Neural cell (in vitro differentiated cells): ENCODE measurements around the gene PLEKHO2. TPM values are rescaled to one million over a fixed set of nuclear protein-coding genes. Genes with fewer than 3 reads are reported as not detected.

Source experiments
- H2AFZ ChIP-seq: fragments of 200-600, 300-800 bp; sonication (generic), shearing (Covaris generic); 2 replicates; pipeline ENCODE4 v1.6.0; 2014; ENCODE audit warnings: low read depth, mild to moderate bottlenecking, antibody characterized with exemption, low read length, moderate library complexity
- H3F3A ChIP-seq: fragments of 200-600 bp; shearing (Covaris generic); 2 replicates; pipeline ENCODE4 v1.6.1; 2016; ENCODE audit warnings: mild to moderate bottlenecking, moderate library complexity, mixed read lengths, antibody characterized with exemption, low read length; ENCODE audit not compliant: insufficient read depth, poor library complexity, severe bottlenecking
- H3K27ac ChIP-seq: fragments of 200-600, 300-800 bp; sonication (generic), shearing (Covaris generic); 2 replicates; pipeline ENCODE4 v1.5.1; 2014; ENCODE audit warnings: mild to moderate bottlenecking, low read length, moderate library complexity
- H3K27me3 ChIP-seq: fragments of 300-800, 200-600 bp; sonication (generic), shearing (Covaris generic); 2 replicates; pipeline ENCODE4 v1.6.0; 2014; ENCODE audit warnings: mild to moderate bottlenecking, low read depth, low read length, moderate library complexity; ENCODE audit not compliant: insufficient read depth
- H3K36me3 ChIP-seq: fragments of 300-800, 200-600 bp; sonication (generic), shearing (Covaris generic); 2 replicates; pipeline ENCODE4 v1.5.1; 2014; ENCODE audit warnings: mild to moderate bottlenecking, antibody characterized with exemption, low read length, moderate library complexity; ENCODE audit not compliant: insufficient read depth
- H3K4me2 ChIP-seq: fragments of 300-800, 200-600 bp; sonication (generic), shearing (Covaris generic); 2 replicates; pipeline ENCODE4 v1.6.0; 2014; ENCODE audit warnings: mild to moderate bottlenecking, low read length
- H3K4me3 ChIP-seq: fragments of 300-800, 200-600 bp; sonication (generic), shearing (Covaris generic); 2 replicates; pipeline ENCODE4 v1.5.1; 2014; ENCODE audit warnings: mild to moderate bottlenecking, low read length, moderate library complexity
- H3K79me2 ChIP-seq: fragments of 200-600 bp; shearing (Covaris generic); replicated peaks from 2 replicates; pipeline ENCODE4 v1.6.0; 2014; ENCODE audit warnings: mild to moderate bottlenecking, low read length, moderate library complexity; ENCODE audit not compliant: insufficient read depth
- H3K9ac ChIP-seq: fragments of 300-800, 200-600 bp; sonication (generic), shearing (Covaris generic); 2 replicates; pipeline ENCODE4 v1.6.1; 2016; ENCODE audit warnings: mild to moderate bottlenecking, low read length, mixed read lengths
- H3K9me2 ChIP-seq: fragments of 200-600 bp; shearing (Covaris generic); 2 replicates; pipeline ENCODE4 v1.6.1; 2016; ENCODE audit warnings: mild to moderate bottlenecking, low read length, mixed read lengths; ENCODE audit not compliant: insufficient read depth
- H3K9me3 ChIP-seq: fragments of 200-600, 300-800 bp; sonication (generic), shearing (Covaris generic); 2 replicates; pipeline ENCODE4 v1.6.1; 2016; ENCODE audit warnings: mild to moderate bottlenecking, mixed run types, low read length, moderate library complexity, mixed read lengths
- H4K20me1 ChIP-seq: fragments of 200-600 bp; shearing (Covaris generic); 2 replicates; pipeline ENCODE4 v1.6.1; 2016; ENCODE audit warnings: mild to moderate bottlenecking, mixed run types; ENCODE audit not compliant: insufficient read depth
- CTCF ChIP-seq: fragments of 450-650 bp; IDR thresholded peaks from 2 replicates; pipeline ENCODE4 v1.5.1; 2014; ENCODE audit warnings: antibody characterized with exemption, mild to moderate bottlenecking, moderate library complexity; ENCODE audit not compliant: poor library complexity, severe bottlenecking
- EP300 ChIP-seq: fragments of 450-650 bp; conservative IDR thresholded peaks from 2 replicates; pipeline ENCODE4 v1.6.1; 2014; ENCODE audit warnings: antibody characterized with exemption, mild to moderate bottlenecking, moderate library complexity; ENCODE audit not compliant: poor library complexity, severe bottlenecking
- EZH2 ChIP-seq: fragments of 200-600, 300-800 bp; shearing (Covaris generic), sonication (generic); IDR thresholded peaks from 2 replicates; pipeline ENCODE4 v1.6.1; 2014; ENCODE audit warnings: antibody characterized with exemption, low read length, borderline replicate concordance, mild to moderate bottlenecking; ENCODE audit not compliant: insufficient read depth, poor library complexity, severe bottlenecking
- MXI1 ChIP-seq: fragments of 450-650 bp; conservative IDR thresholded peaks from 2 replicates; pipeline ENCODE4 v1.6.1; 2014; ENCODE audit warnings: antibody characterized with exemption, mild to moderate bottlenecking; ENCODE audit not compliant: poor library complexity, severe bottlenecking
- POLR2AphosphoS5 ChIP-seq: IDR thresholded peaks from 2 replicates; pipeline ENCODE4 v1.6.1; 2012
- RAD21 ChIP-seq: fragments of 450-650 bp; conservative IDR thresholded peaks from 2 replicates; pipeline ENCODE4 v1.6.1; 2014; ENCODE audit warnings: antibody characterized with exemption, mild to moderate bottlenecking, moderate library complexity
- SMC3 ChIP-seq: fragments of 450-650 bp; conservative IDR thresholded peaks from 2 replicates; pipeline ENCODE4 v1.6.1; 2014; ENCODE audit warnings: antibody characterized with exemption, mild to moderate bottlenecking, moderate library complexity; ENCODE audit not compliant: poor library complexity
- TAF1 ChIP-seq: IDR thresholded peaks from 2 replicates; pipeline ENCODE4 v1.6.1; 2012; ENCODE audit warnings: low read depth
- polyA plus RNA-seq: library from polyadenylated mRNA; depleted of rRNA; stranded (reverse); fragments of >200 nt; gene quantifications from 2 replicates; pipeline ENCODE4 v1.2.3, GENCODE V29; 2014
- TF ChIP-seq, protein P1 (sequence below): IDR thresholded peaks from 2 replicates; pipeline ENCODE4 v1.6.1; 2012; ENCODE audit warnings: borderline replicate concordance

Gene PLEKHO2
- polyA plus RNA-seq, 1 donor from 2014 or later: 1.3 TPM

DNA sequence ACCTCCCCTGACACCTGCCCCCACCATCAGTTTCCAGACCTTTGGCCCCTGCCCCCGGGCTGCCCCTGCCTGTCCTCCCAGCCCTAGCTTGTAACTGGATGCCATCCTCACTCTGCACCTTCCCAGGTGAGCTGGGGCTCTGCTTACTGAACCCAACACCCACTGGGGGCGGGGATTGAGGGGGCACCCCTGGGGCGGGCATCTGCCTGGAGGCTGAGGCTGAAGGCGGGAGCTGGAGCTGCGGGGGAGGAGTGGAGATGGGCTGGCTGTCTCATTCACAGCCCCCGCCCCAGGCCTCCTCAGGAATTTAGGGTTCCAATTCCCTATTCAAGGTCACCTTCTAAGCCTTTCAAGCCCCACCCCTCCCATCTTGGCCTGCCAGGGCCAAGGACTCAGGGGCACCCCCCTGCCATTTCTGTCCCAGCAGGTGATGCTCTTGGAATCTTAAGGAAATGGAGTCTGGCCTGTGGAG is 33.9 kb upstream of the PLEKHO2 start:
- TF ChIP-seq, protein P1, sequence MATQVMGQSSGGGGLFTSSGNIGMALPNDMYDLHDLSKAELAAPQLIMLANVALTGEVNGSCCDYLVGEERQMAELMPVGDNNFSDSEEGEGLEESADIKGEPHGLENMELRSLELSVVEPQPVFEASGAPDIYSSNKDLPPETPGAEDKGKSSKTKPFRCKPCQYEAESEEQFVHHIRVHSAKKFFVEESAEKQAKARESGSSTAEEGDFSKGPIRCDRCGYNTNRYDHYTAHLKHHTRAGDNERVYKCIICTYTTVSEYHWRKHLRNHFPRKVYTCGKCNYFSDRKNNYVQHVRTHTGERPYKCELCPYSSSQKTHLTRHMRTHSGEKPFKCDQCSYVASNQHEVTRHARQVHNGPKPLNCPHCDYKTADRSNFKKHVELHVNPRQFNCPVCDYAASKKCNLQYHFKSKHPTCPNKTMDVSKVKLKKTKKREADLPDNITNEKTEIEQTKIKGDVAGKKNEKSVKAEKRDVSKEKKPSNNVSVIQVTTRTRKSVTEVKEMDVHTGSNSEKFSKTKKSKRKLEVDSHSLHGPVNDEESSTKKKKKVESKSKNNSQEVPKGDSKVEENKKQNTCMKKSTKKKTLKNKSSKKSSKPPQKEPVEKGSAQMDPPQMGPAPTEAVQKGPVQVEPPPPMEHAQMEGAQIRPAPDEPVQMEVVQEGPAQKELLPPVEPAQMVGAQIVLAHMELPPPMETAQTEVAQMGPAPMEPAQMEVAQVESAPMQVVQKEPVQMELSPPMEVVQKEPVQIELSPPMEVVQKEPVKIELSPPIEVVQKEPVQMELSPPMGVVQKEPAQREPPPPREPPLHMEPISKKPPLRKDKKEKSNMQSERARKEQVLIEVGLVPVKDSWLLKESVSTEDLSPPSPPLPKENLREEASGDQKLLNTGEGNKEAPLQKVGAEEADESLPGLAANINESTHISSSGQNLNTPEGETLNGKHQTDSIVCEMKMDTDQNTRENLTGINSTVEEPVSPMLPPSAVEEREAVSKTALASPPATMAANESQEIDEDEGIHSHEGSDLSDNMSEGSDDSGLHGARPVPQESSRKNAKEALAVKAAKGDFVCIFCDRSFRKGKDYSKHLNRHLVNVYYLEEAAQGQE: no peak
- no peak for TF ChIP-seq EP300
- TF ChIP-seq SMC3: no peak
- no peak for TF ChIP-seq EZH2
- no peak for TF ChIP-seq TAF1
- no peak for TF ChIP-seq CTCF
- no peak for TF ChIP-seq MXI1
- TF ChIP-seq RAD21: no peak
- no peak for TF ChIP-seq POLR2AphosphoS5

GRCh38 chr15:64808785-64809453 is 32.8 kb upstream of the PLEKHO2 start:
- Histone ChIP-seq H3K9me3 (no peaks in the 10 kb centered on the region), H3K27ac (no peak overlapping the region), H3K4me2 (no peak overlapping the region), H3K79me2 (no peaks in the 10 kb centered on the region), H2AFZ (no peak overlapping the region), H3F3A (no peaks in the 10 kb centered on the region), H3K4me3 (no peak overlapping the region), H3K36me3 (no peaks in the 10 kb centered on the region), H4K20me1 (no peaks in the 10 kb centered on the region), H3K9ac (no peak overlapping the region), H3K27me3 (no peaks in the 10 kb centered on the region), H3K9me2 (no peaks in the 10 kb centered on the region)
- TF ChIP-seq SMC3 (no peak), MXI1 (no peak), EP300 (no peak), EZH2 (no peak), CTCF (no peak), TAF1 (no peak), POLR2AphosphoS5 (no peak), RAD21 (no peak)
- TF ChIP-seq, protein P1: no peak

More for the DNA sequence above, 33.9 kb upstream of the PLEKHO2 start:
- Histone ChIP-seq H2AFZ (no peak overlapping the region), H3F3A (no peaks in the 10 kb centered on the region), H3K79me2 (no peaks in the 10 kb centered on the region), H3K4me3 (no peak overlapping the region), H3K9ac (no peak overlapping the region), H3K4me2 (no peak overlapping the region), H3K27ac (no peak overlapping the region), H4K20me1 (no peaks in the 10 kb centered on the region), H3K27me3 (no peaks in the 10 kb centered on the region), H3K9me3 (no peaks in the 10 kb centered on the region), H3K36me3 (no peaks in the 10 kb centered on the region), H3K9me2 (no peaks in the 10 kb centered on the region)
